ENCODE measurements around the gene MYO1D.
A peak's percentile ranks its signal among the peaks of the same experiment; 100 is the strongest.
"Not testable (repeated sequence)": the region's sequence is repeated elsewhere in the genome, so short reads cannot be mapped to it uniquely, and the experiment has no call there.

Gene MYO1D

GRCh38 chr17:32528825-32529224 lies 348.1 kb downstream of the MYO1D start:
- H3K4me3 ChIP-seq (replicated peaks; ENCODE audit: low read depth, low read length): no peak overlapping the region
- TF ChIP-seq CTCF (IDR thresholded peaks at IDR 0.05; ENCODE audit: low read depth, low read length, missing control alignments): no peak
- DNase-seq (ENCODE audit: extremely low read depth, low read depth): no peak

- no peak overlapping the region for H3K4me3 ChIP-seq (replicated peaks; ENCODE audit: low read depth, low read length)
- DNase-seq (ENCODE audit: extremely low read depth, low read depth): no peak
- no peak for TF ChIP-seq CTCF (IDR thresholded peaks at IDR 0.05; ENCODE audit: low read depth, low read length, missing control alignments)
Observed at GRCh38 chr17:32527146-32527545, 349.8 kb downstream of the MYO1D start.

GRCh38 chr17:32525122-32525521 lies 351.8 kb downstream of the MYO1D start:
- no peak for TF ChIP-seq CTCF (IDR thresholded peaks at IDR 0.05; ENCODE audit: low read depth, low read length, missing control alignments)
- no peak overlapping the region for H3K4me3 ChIP-seq (replicated peaks; ENCODE audit: low read depth, low read length)
- peak; percentile 68 for DNase-seq (ENCODE audit: extremely low read depth, low read depth)

DNA sequence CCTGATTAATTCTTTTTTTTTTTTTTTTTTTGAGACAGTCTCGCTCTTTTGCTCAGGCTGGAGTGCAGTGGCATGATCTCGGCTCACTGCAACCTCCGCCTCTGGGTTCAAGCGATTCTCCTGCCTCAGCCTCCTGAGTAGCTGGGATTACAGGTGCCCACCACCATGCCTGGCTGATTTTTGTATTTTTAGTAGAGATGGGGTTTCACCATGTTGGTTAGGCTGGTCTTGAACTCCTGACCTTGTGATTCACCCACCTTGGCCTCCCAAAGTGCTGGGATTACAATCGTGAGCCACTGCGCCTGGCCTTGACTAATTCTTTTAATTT lies 352.4 kb downstream of the MYO1D start:
- DNase-seq (ENCODE audit: extremely low read depth, low read depth); H3K4me3 ChIP-seq (replicated peaks; ENCODE audit: low read depth, low read length): not testable (repeated sequence)

GRCh38 chr17:32523827-32524552 lies 352.9 kb downstream of the MYO1D start:
- TF ChIP-seq CTCF (IDR thresholded peaks at IDR 0.05; ENCODE audit: low read depth, low read length, missing control alignments): no peak
- no peak overlapping the region for H3K4me3 ChIP-seq (replicated peaks; ENCODE audit: low read depth, low read length)
- DNase-seq (ENCODE audit: extremely low read depth, low read depth): no peak

DNA sequence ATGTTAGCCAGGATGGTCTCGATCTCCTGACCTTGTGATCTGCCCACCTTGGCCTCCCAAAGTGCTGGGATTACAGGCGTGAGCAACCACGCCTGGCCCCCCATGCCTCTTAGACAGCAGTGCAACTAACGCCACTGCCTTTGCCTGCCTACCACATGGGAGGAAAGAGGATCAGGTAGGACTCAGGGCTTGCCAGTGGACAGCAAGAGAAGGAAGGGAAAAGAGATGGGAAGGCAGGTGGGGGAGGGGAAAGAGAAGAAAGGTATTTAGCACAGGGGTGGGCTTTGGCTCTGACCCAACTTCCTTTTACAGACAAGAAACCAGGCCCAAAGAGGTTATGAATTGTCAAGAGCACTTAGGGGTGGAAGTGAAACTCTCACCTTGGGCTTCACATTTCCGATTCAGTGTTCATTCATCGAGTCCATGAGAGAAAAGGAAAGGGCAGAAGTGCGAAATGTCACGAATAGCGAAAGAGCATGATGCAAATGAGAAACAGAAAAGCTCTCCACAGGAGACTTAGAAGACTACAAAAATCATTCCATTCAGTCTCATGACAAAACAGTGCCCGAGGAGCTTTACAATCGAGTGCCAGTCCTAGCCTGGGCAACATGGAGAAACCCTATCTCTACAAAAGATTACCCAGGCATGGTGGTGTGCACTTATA lies 353.8 kb downstream of the MYO1D start:
- H3K4me3 ChIP-seq (replicated peaks; ENCODE audit: low read depth, low read length): no peak overlapping the region
- TF ChIP-seq CTCF (IDR thresholded peaks at IDR 0.05; ENCODE audit: low read depth, low read length, missing control alignments): no peak
- no peak for DNase-seq (ENCODE audit: extremely low read depth, low read depth)

DNA sequence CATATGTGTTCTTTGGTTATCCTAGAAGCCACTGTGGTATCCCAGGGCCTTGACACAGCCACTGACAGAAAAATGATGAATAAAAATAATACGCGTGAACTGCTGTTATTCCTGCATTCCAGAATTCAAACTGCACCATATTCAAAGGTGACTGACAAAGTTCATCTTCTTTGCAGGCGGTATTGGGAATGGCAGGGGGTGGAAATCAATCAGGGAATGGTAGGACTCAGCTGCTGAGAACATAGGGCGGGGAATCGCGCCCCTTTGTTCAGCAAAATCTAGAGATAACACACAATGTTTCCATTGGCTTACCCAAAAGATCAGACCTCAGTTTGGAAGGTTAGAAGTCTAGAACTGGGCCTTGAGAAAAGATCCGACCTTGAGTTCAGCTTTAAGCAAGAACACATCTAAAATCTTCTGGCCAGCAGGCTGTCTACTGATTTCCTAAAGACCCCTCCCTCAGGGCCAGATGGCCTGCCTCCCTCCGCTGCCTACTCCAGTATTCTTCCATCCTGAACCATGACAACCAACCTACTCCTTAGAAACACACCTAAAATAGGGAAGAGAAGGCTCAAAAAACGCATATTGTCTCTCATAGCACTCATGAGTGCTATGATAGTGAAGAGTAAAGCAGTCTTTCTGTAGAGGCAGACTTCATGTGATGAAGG lies 356.1 kb downstream of the MYO1D start:
- no peak for DNase-seq (ENCODE audit: extremely low read depth, low read depth)
- no peak for TF ChIP-seq CTCF (IDR thresholded peaks at IDR 0.05; ENCODE audit: low read depth, low read length, missing control alignments)
- H3K4me3 ChIP-seq (replicated peaks; ENCODE audit: low read depth, low read length): no peak overlapping the region
